Measurements from ENCODE around the gene FAM9B. TPM values are rescaled to one million over a fixed set of nuclear protein-coding genes. Genes with fewer than 3 reads are reported as not detected.

FAM9B gene
- total and polyA plus RNA-seq, 2 donors from 2014 or later: not detected

GRCh38 chrX:9048801-9049200 lies 14.9 kb upstream of the FAM9B start:
- DNase-seq (no peak), FAIRE-seq (no peak)
- intact Hi-C loops (cut with DNase I): no loop called here
- Histone ChIP-seq H3K9me3 (ENCODE audit: control insufficient read depth in 2 of 3, insufficient read depth in 1 of 3, low read length in 3 of 3) (no peaks in the 10 kb centered on the region), H3K4me3 (ENCODE audit: low read length in 3 of 3) (no peak overlapping the region), H3K4me1 (ENCODE audit: control insufficient read depth in 2 of 3, insufficient read depth in 2 of 3, low read depth in 1 of 3, low read length in 3 of 3) (no peaks in the 10 kb centered on the region), H3K36me3 (ENCODE audit: control insufficient read depth in 2 of 3, insufficient read depth in 3 of 3, low read length in 3 of 3) (no peaks in the 10 kb centered on the region), H3K27me3 (ENCODE audit: control insufficient read depth, insufficient read depth, low read length) (no peaks in the 10 kb centered on the region), H3K9ac (ENCODE audit: low read length in 3 of 3) (no peak overlapping the region), H3K27ac (ENCODE audit: low read depth in 2 of 2, low read length in 2 of 2) (no peak overlapping the region)
- no peak for TF ChIP-seq CTCF (IDR thresholded peaks at IDR 0.05; ENCODE audit: borderline replicate concordance, extremely low read depth, insufficient read depth)

GRCh38 chrX:9038244-9038643 lies 4.3 kb upstream of the FAM9B start:
- Histone ChIP-seq H3K27me3 (ENCODE audit: control insufficient read depth, insufficient read depth, low read length) (no peaks in the 10 kb centered on the region), H3K9me3 (ENCODE audit: control insufficient read depth in 2 of 3, insufficient read depth in 1 of 3, low read length in 3 of 3) (no peaks in the 10 kb centered on the region), H3K9ac (ENCODE audit: low read length in 3 of 3) (no peak overlapping the region), H3K27ac (ENCODE audit: low read depth in 2 of 2, low read length in 2 of 2) (no peak overlapping the region), H3K36me3 (ENCODE audit: control insufficient read depth in 2 of 3, insufficient read depth in 3 of 3, low read length in 3 of 3) (no peaks in the 10 kb centered on the region), H3K4me1 (ENCODE audit: control insufficient read depth in 2 of 3, insufficient read depth in 2 of 3, low read depth in 1 of 3, low read length in 3 of 3) (no peaks in the 10 kb centered on the region), H3K4me3 (ENCODE audit: low read length in 3 of 3) (no peak overlapping the region)
- FAIRE-seq (no peak), DNase-seq (no peak)
- no peak for TF ChIP-seq CTCF (IDR thresholded peaks at IDR 0.05; ENCODE audit: borderline replicate concordance, extremely low read depth, insufficient read depth)
- intact Hi-C loops (cut with DNase I): no loop called here

- H3K27me3 ChIP-seq (ENCODE audit: control insufficient read depth, insufficient read depth, low read length): no peaks in the 10 kb centered on the region
- no peak overlapping the region for H3K27ac ChIP-seq (ENCODE audit: low read depth in 2 of 2, low read length in 2 of 2)
- H3K9ac ChIP-seq (ENCODE audit: low read length in 3 of 3): no peak overlapping the region
- FAIRE-seq (no peak), DNase-seq (no peak)
- intact Hi-C loops (cut with DNase I): no loop called here
- H3K9me3 ChIP-seq (ENCODE audit: control insufficient read depth in 2 of 3, insufficient read depth in 1 of 3, low read length in 3 of 3): no peaks in the 10 kb centered on the region
- TF ChIP-seq CTCF (IDR thresholded peaks at IDR 0.05; ENCODE audit: borderline replicate concordance, extremely low read depth, insufficient read depth): no peak
- no peaks in the 10 kb centered on the region for H3K36me3 ChIP-seq (ENCODE audit: control insufficient read depth in 2 of 3, insufficient read depth in 3 of 3, low read length in 3 of 3)
- no peaks in the 10 kb centered on the region for H3K4me1 ChIP-seq (ENCODE audit: control insufficient read depth in 2 of 3, insufficient read depth in 2 of 3, low read depth in 1 of 3, low read length in 3 of 3)
- no peak overlapping the region for H3K4me3 ChIP-seq (ENCODE audit: low read length in 3 of 3)
Observed at GRCh38 chrX:9037296-9037695, 3.4 kb upstream of the FAM9B start.

- no peaks in the 10 kb centered on the region for H3K36me3 ChIP-seq (ENCODE audit: control insufficient read depth in 2 of 3, insufficient read depth in 3 of 3, low read length in 3 of 3)
- DNase-seq: no peak
- no peak overlapping the region for H3K4me3 ChIP-seq (ENCODE audit: low read length in 3 of 3)
- H3K9me3 ChIP-seq (ENCODE audit: control insufficient read depth in 2 of 3, insufficient read depth in 1 of 3, low read length in 3 of 3): no peaks in the 10 kb centered on the region
- no peaks in the 10 kb centered on the region for H3K4me1 ChIP-seq (ENCODE audit: control insufficient read depth in 2 of 3, insufficient read depth in 2 of 3, low read depth in 1 of 3, low read length in 3 of 3)
- no peaks in the 10 kb centered on the region for H3K27me3 ChIP-seq (ENCODE audit: control insufficient read depth, insufficient read depth, low read length)
- FAIRE-seq: no peak
- H3K9ac ChIP-seq (ENCODE audit: low read length in 3 of 3): no peak overlapping the region
- TF ChIP-seq CTCF (IDR thresholded peaks at IDR 0.05; ENCODE audit: borderline replicate concordance, extremely low read depth, insufficient read depth): no peak
- H3K27ac ChIP-seq (ENCODE audit: low read depth in 2 of 2, low read length in 2 of 2): no peak overlapping the region
- intact Hi-C loops (cut with DNase I): no loop called here
Observed at GRCh38 chrX:9033586-9033985, 341 bp downstream of the FAM9B start.

Measured in kidney (tissue), 14 donors.